K562 (cell line): Measurements from ENCODE around the gene BFSP1.

Experiments
- CEBPB ChIP-seq: fragments of 450-650 bp; IDR thresholded peaks from 2 replicates; pipeline ENCODE4 v1.6.1; 2016; ENCODE audit warnings: missing genetic modification characterization, missing compliant biosample characterization
- EZH2 ChIP-seq: IDR thresholded peaks from 2 replicates; pipeline ENCODE4 v1.6.1; 2012; ENCODE audit warnings: low read depth, mild to moderate bottlenecking, inconsistent platforms, low read length, borderline replicate concordance
- MAX ChIP-seq: sonication (generic); formaldehyde crosslinking; IDR thresholded peaks from 2 replicates; pipeline ENCODE4 v1.9.0; 2022; ENCODE audit warnings: mild to moderate bottlenecking, missing genetic modification reagents
- ZNF766 ChIP-seq: fragments of 200-800 bp; sonication (Bioruptor generic); conservative IDR thresholded peaks from 2 replicates; pipeline ENCODE4 v1.6.1; 2016; ENCODE audit warnings: missing genetic modification characterization, missing compliant biosample characterization

GRCh38 chr20:17525650-17526049, 5.5 kb downstream of the BFSP1 start:
- TF ChIP-seq EZH2 (no peak), ZNF766 (CRISPR knock-in tag) (no peak), MAX (CRISPR knock-in tag) (no peak), CEBPB (tag) (no peak)
